Stomach smooth muscle (tissue), 2 donors: Measurements from ENCODE around the gene TMEM135.

Experiments
- H3K27ac ChIP-seq: one replicate; pipeline ENCODE4 v1.7.0; 2013; ENCODE audit warnings: mild to moderate bottlenecking, low read length, inconsistent platforms
- H3K27me3 ChIP-seq, 2 donors: one replicate each; pipeline ENCODE4 v1.7.0; 2013; ENCODE audit warnings: low read length in 2 of 2; ENCODE audit not compliant: insufficient read depth in 2 of 2, control insufficient read depth in 1 of 2
- H3K36me3 ChIP-seq, 2 donors: one replicate each; pipeline ENCODE4 v1.7.0; 2013; ENCODE audit warnings: low read length in 2 of 2; ENCODE audit not compliant: control insufficient read depth in 2 of 2, insufficient read depth in 2 of 2
- H3K4me1 ChIP-seq: one replicate; pipeline ENCODE4 v1.7.0; 2013; ENCODE audit warnings: low read length; ENCODE audit not compliant: control insufficient read depth, insufficient read depth
- H3K4me3 ChIP-seq, 2 donors: one replicate each; pipeline ENCODE4 v1.7.0; 2013; ENCODE audit warnings: low read length in 2 of 2
- H3K9ac ChIP-seq, 2 donors: one replicate each; pipeline ENCODE4 v1.7.0; 2013; ENCODE audit warnings: low read length in 2 of 2, mild to moderate bottlenecking in 1 of 2
- H3K9me3 ChIP-seq, 2 donors: one replicate each; pipeline ENCODE4 v1.7.0; 2013; ENCODE audit warnings: low read length in 2 of 2; ENCODE audit not compliant: control insufficient read depth in 2 of 2
- donor health status: healthy.
- donor health status: Pancreatic carcinoma.

TMEM135 gene

DNA sequence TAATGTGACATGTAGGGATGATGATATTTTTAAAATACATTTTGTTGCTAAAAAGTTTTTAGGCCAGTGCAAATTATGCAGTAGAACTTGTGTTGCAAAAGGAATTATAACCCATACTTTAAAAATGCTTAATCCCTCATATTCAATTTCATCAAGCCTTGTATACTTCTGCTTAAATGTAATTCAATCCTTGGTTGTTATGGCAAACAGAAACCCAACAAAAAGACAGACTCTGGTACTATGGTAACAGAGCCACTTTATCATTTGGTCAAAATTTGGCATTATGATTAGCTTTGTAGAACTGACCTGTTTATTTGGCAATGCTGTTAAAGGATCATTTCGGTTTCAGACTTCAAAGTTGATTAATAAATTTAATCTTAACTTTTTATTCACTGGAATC lies 284.8 kb downstream of the TMEM135 start:
- no peak overlapping the region for H3K9ac ChIP-seq
- H3K27me3 ChIP-seq, result no peaks in the 10 kb centered on the region
- no peaks in the 10 kb centered on the region for H3K9me3 ChIP-seq
- H3K27ac ChIP-seq, result no peak overlapping the region
- H3K4me3 ChIP-seq, result no peak overlapping the region
- no peaks in the 10 kb centered on the region for H3K4me1 ChIP-seq
- H3K36me3 ChIP-seq, result peaks cover 0 to 3% of the 10 kb centered on the region in 2 donors

DNA sequence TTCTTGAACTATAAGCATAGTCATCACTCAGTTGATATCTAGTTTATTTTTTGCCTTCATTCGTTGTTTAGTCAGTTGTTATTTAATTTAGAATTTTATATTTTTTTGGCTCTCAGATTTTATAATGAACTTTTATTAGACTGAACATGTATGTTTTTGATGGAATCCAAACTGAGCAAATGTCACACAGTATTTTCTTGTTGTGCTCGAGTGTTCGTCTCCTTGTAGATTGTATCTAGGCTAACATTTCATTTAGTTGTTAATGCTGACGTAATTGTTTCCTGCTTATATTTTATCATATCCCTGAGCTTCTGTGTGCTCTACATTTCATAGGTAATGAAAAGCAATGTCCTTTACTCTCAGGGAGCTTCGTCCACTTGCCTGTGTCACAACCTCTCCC lies 286.2 kb downstream of the TMEM135 start:
- Histone ChIP-seq H3K4me1 (no peaks in the 10 kb centered on the region), H3K4me3 (no peak overlapping the region), H3K27ac (no peak overlapping the region), H3K36me3 (peaks cover 0 to 3% of the 10 kb centered on the region in 2 donors), H3K9ac (no peak overlapping the region), H3K27me3 (no peaks in the 10 kb centered on the region), H3K9me3 (no peaks in the 10 kb centered on the region)

DNA sequence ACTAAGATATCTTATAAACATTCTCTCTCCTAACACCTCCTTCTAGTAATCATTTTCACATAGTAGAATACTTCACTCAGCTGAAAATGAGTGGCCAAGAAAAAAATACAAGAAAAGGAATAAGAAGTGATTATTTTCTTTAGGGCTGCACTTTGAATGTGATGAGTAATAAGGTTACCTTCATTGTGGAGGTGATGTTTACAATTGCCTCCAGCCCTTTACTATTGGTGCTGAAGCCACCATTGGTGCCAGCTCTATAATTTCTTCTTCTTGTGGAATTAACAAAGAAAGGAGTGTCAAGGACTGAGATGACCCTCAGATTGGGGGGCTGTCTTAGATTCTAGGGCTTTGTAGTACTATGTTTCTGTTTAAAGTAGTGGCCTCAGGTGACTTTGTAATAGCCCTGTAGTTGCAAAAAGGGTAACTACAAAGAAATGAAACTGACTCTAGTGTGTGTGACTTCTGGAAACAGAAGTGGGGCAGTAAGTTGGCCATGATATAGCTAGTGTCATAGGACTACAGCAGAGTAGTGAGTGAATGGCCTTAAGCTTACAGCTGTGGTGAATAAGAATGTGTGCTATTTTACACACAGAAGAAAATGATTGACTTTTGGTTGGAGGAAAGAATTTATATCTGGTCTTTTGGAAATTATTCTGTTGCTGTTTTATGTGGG lies 287.2 kb downstream of the TMEM135 start:
- H3K4me3 ChIP-seq, result no peak overlapping the region
- no peaks in the 10 kb centered on the region for H3K4me1 ChIP-seq
- H3K27me3 ChIP-seq, result no peaks in the 10 kb centered on the region
- H3K9ac ChIP-seq, result no peak overlapping the region
- H3K9me3 ChIP-seq, result no peaks in the 10 kb centered on the region
- H3K27ac ChIP-seq, result no peak overlapping the region
- H3K36me3 ChIP-seq, result peaks cover 0 to 3% of the 10 kb centered on the region in 2 donors

GRCh38 chr11:87325490-87325872 lies 287.7 kb downstream of the TMEM135 start:
- Histone ChIP-seq H3K4me3 (no peak overlapping the region), H3K9ac (no peak overlapping the region), H3K27ac (no peak overlapping the region), H3K27me3 (no peaks in the 10 kb centered on the region), H3K9me3 (no peaks in the 10 kb centered on the region), H3K36me3 (peaks cover 0 to 3% of the 10 kb centered on the region in 2 donors), H3K4me1 (no peaks in the 10 kb centered on the region)

DNA sequence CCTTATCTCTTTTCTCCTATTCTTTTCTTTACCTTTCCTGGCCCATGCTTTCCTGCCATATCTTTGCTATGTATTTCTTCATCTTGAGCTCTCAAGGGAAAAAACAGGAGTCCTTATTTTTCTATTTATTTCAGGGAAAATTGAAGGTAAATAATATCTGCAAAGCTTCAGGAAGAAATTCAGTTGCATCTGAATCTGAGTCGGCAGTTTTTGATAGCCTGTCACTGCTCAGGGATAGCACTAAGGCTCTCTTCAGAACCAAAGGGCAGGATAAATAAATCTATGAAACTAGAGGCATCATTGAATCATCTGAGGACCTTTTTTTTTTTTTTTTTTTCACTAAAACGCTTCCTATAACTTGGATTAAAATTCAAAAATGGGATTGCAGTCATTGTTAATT lies 288.9 kb downstream of the TMEM135 start:
- Histone ChIP-seq H3K27me3 (no peaks in the 10 kb centered on the region), H3K36me3 (peaks cover 0 to 3% of the 10 kb centered on the region in 2 donors), H3K9me3 (no peaks in the 10 kb centered on the region), H3K27ac (no peak overlapping the region), H3K4me3 (no peak overlapping the region), H3K4me1 (no peaks in the 10 kb centered on the region), H3K9ac (no peak overlapping the region)

DNA sequence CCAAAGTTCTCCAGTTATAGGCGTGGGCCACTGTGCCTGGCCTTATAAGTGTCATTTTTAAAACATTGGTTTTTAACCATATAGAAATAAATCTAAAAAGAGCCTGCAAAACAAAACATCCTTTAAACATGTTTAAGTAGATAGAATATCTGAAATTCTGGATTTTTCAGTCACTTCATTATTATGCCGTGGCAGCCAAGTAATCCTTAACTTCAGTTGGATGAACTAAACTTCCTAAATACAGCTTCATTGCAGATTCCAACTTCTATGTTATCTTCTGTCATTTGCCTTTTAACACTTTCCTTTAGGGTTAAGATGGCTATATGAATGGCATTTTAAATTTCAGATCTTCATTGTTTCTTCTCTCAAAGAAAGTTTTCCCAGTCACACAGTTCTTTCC lies 291.4 kb downstream of the TMEM135 start:
- H3K4me1 ChIP-seq, result no peaks in the 10 kb centered on the region
- no peaks in the 10 kb centered on the region for H3K27me3 ChIP-seq
- peaks cover 0 to 2% of the 10 kb centered on the region in 2 donors for H3K9me3 ChIP-seq
- H3K36me3 ChIP-seq, result no peaks in the 10 kb centered on the region
- H3K9ac ChIP-seq, result no peak overlapping the region
- no peak overlapping the region for H3K27ac ChIP-seq
- H3K4me3 ChIP-seq, result no peak overlapping the region

DNA sequence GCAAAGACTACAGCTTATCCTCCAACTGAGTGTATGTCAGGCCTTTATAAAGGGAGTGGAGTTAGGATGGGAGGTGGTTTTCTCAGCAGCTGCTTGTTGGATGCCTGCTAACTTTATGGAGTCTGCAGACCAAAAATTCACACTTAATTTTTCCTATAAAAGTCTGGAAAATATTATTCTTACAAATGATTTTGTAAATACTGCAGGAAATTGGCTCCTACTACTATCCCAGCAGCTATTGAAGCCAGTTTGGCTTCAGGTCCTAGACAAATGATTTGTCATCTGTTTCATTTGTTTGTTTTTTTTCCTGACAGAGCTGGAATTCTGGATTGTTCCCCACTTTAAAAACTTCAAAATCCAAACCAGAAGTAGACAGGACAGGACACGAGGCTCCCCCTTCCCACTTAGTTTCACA lies 292.5 kb downstream of the TMEM135 start:
- Histone ChIP-seq H3K9ac (no peak overlapping the region), H3K27ac (no peak overlapping the region), H3K36me3 (no peaks in the 10 kb centered on the region), H3K27me3 (no peaks in the 10 kb centered on the region), H3K4me1 (no peaks in the 10 kb centered on the region), H3K4me3 (no peak overlapping the region), H3K9me3 (peaks cover 0 to 5% of the 10 kb centered on the region in 2 donors)

- Histone ChIP-seq H3K9me3 (peaks cover 0 to 5% of the 10 kb centered on the region in 2 donors), H3K36me3 (no peaks in the 10 kb centered on the region), H3K9ac (no peak overlapping the region), H3K27ac (no peak overlapping the region), H3K4me1 (no peaks in the 10 kb centered on the region), H3K27me3 (no peaks in the 10 kb centered on the region), H3K4me3 (no peak overlapping the region)
These were observed 293.5 kb downstream of the TMEM135 start for GRCh38 chr11:87331273-87331672.

- Histone ChIP-seq H3K4me3 (no peak overlapping the region), H3K36me3 (no peaks in the 10 kb centered on the region), H3K27ac (no peak overlapping the region), H3K4me1 (no peaks in the 10 kb centered on the region), H3K27me3 (no peaks in the 10 kb centered on the region), H3K9ac (no peak overlapping the region), H3K9me3 (peaks cover 4 to 17% of the 10 kb centered on the region in 2 donors)
These were observed 300.4 kb downstream of the TMEM135 start for GRCh38 chr11:87338046-87338639.

DNA sequence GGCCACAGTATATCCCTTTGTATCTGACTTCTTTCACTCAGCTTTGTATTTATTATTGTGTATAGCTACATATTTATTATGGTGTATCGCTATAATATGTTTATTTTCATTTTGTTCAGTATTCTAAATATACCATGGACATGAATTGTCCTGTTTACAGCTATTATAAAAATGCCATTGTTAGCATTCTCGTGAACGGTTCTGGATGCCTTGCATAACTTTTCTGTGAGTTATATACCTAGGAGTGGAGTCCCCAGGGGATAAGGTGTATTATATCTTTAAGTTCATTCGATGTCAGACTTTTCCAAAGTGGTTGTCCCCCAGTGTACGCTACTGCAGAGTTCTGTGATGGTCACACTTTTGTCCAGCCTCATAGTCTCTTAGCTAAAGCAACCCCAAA lies 301.7 kb downstream of the TMEM135 start:
- H3K9ac ChIP-seq, result no peak overlapping the region
- H3K27me3 ChIP-seq, result no peaks in the 10 kb centered on the region
- H3K9me3 ChIP-seq, result peaks cover 4 to 12% of the 10 kb centered on the region in 2 donors
- no peaks in the 10 kb centered on the region for H3K4me1 ChIP-seq
- no peaks in the 10 kb centered on the region for H3K36me3 ChIP-seq
- H3K27ac ChIP-seq, result no peak overlapping the region
- no peak overlapping the region for H3K4me3 ChIP-seq

DNA sequence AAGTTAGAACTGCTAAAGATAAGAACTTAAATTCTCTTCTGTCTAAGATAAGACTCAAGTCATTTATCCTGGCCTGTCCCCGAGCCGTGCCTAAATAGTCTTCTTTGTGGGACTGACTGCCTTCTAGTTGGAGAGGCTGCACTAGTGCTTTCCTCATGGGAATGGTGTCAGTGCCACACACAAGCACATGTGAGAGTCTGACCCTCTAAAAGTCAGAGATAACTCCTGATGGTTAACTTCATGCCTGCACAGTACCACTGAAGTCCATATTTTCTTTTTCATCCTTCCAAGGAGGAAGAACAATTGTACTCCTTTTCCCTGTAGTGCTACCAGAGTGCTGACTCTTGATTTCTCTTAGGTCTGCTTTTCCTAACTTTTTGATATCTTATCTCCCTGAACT lies 309.7 kb downstream of the TMEM135 start:
- H3K4me1 ChIP-seq, result no peaks in the 10 kb centered on the region
- H3K9ac ChIP-seq, result no peak overlapping the region
- no peaks in the 10 kb centered on the region for H3K9me3 ChIP-seq
- no peak overlapping the region for H3K4me3 ChIP-seq
- H3K27ac ChIP-seq, result no peak overlapping the region
- H3K27me3 ChIP-seq, result no peaks in the 10 kb centered on the region
- H3K36me3 ChIP-seq, result no peaks in the 10 kb centered on the region
